GM10248 (cell line): ENCODE data around the gene CNKSR2.

Source experiments
- CTCF ChIA-PET: fragments of 300-600 bp; sonication (Branson Sonifier 250); formaldehyde crosslinking; extraction: SDS; loops from one replicate; lab custom pipeline; 2021; ENCODE audit warnings: antibody characterized with exemption; lab: Yijun Ruan, JAX
- POLR2A ChIA-PET: fragments of 350-650 bp; sonication (Branson Sonifier 250); formaldehyde crosslinking; extraction: SDS; loops from one replicate; lab custom pipeline; 2020; ENCODE audit warnings: antibody characterized with exemption; lab: Yijun Ruan, JAX
- DNase-seq: peaks from one replicate; pipeline ENCODE4 v3.0.0; 2012; ENCODE audit errors: extremely low spot score
- TF ChIP-seq, protein P1 (sequence below): IDR thresholded peaks from 2 replicates; pipeline ENCODE4 v1.5.1; 2012; ENCODE audit warnings: mild to moderate bottlenecking, low read depth; ENCODE audit errors: extremely low read depth, missing control alignments, control extremely low read depth

Gene CNKSR2

GRCh38 chrX:21678048-21678612, 303.9 kb downstream of the CNKSR2 start:
- POLR2A ChIA-PET = no interaction called here

DNA sequence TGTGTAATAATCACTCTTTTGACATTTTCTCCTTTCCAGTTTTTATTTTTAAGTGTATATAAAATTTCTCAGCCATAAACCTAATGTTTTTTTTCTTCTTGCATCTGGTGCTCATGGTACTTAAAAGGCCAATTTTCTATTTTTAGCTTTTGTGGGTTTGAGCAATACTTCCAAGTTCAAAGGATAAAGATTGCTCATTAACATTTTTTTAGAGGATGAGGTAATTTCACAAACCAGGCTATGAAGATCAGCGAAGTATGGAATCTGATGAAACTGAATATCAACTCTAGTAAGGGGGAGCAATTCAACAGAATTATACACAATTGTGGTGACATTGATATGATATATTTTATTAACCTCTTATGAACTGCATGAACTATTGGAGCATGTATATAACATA, 309.7 kb downstream of the CNKSR2 start:
- ChIA-PET CTCF (no interaction called here), POLR2A (no interaction called here)
- DNase-seq = no peak
- TF ChIP-seq, protein P1, sequence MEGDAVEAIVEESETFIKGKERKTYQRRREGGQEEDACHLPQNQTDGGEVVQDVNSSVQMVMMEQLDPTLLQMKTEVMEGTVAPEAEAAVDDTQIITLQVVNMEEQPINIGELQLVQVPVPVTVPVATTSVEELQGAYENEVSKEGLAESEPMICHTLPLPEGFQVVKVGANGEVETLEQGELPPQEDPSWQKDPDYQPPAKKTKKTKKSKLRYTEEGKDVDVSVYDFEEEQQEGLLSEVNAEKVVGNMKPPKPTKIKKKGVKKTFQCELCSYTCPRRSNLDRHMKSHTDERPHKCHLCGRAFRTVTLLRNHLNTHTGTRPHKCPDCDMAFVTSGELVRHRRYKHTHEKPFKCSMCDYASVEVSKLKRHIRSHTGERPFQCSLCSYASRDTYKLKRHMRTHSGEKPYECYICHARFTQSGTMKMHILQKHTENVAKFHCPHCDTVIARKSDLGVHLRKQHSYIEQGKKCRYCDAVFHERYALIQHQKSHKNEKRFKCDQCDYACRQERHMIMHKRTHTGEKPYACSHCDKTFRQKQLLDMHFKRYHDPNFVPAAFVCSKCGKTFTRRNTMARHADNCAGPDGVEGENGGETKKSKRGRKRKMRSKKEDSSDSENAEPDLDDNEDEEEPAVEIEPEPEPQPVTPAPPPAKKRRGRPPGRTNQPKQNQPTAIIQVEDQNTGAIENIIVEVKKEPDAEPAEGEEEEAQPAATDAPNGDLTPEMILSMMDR = no peak

More at GRCh38 chrX:21678048-21678612, 303.9 kb downstream of the CNKSR2 start:
- CTCF ChIA-PET = no interaction called here
- DNase-seq = no peak
- TF ChIP-seq, protein P1 = no peak

GRCh38 chrX:21691512-21692018, 317.3 kb downstream of the CNKSR2 start:
- DNase-seq = no peak
- ChIA-PET POLR2A (no interaction called here), CTCF (no interaction called here)
- TF ChIP-seq, protein P1 = no peak

DNA sequence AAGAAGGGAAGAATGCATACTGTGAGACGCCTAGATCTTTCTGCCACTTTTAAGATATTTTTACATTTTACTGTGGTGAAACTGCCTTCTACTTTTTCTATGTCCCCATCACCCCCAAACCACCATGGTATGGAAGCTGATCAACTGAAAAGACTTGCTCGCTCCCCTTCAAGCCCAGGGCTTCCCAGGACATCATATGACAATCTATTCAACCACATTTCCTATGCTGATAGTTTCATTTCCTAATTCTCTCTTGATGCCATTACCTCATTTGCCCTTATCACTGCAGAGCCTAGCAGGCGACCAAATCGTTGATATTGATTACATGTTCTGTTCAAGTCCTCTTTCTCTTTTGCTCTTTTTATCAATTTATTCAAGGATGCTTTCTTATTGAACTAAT, 324.1 kb downstream of the CNKSR2 start:
- ChIA-PET CTCF (no interaction called here), POLR2A (no interaction called here)
- TF ChIP-seq, protein P1 = no peak
- no peak for DNase-seq

- POLR2A ChIA-PET = no interaction called here
- no peak for DNase-seq
- CTCF ChIA-PET = interaction anchor here (0.9 to 1.6 kb wide), 2 partner anchors 9 to 16 kb away, joined by 3 to 5 read pairs; no protein-coding TSS in a partner anchor
- TF ChIP-seq, protein P1 = no peak
Measured at GRCh38 chrX:21699136-21699535, 324.9 kb downstream of the CNKSR2 start.

DNA sequence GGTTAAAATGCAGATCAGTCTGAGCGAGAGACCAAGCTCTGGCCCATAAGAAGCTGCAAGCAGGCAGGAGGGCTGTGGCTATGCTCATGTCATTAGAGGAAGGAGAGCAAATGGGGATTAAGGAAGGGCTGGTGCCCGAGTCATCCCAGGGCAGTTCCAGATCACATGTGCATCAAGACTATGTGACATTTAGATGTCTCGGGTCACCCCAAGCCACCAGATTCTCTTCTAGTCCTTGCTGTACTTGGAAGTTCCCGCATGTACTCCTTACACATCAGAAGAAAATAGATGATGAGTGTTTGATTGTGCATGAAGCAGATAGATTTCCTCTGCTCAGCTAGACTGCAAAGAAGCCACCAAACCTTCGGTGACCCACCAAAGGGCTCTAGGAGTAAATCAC, 326.1 kb downstream of the CNKSR2 start:
- ChIA-PET POLR2A (no interaction called here), CTCF (interaction anchor here (1.6 kb wide), 1 partner anchor 8 kb away, joined by 5 read pairs; no protein-coding TSS in a partner anchor)
- DNase-seq = no peak
- TF ChIP-seq, protein P1 = no peak
